Amygdala (tissue), 56 donors: Measurements from ENCODE around the gene GADL1.

Source experiments
- DNase-seq, 56 donors: peaks; one replicate each; lab custom pipeline; 2025; lab: John Stamatoyannopoulos, UW

GADL1 gene

GRCh38 chr3:30761374-30761773, 133.1 kb downstream of the GADL1 start:
- no peak for DNase-seq

GRCh38 chr3:30760737-30761136, 133.7 kb downstream of the GADL1 start:
- no peak for DNase-seq

- DNase-seq = no peak
These were observed 134.3 kb downstream of the GADL1 start for GRCh38 chr3:30760040-30760695.

- no peak for DNase-seq
These were observed 138.2 kb downstream of the GADL1 start for GRCh38 chr3:30756218-30756617.

- DNase-seq = no peak
These were observed 140.0 kb downstream of the GADL1 start for GRCh38 chr3:30754426-30754825.

- no peak for DNase-seq
These were observed 140.7 kb downstream of the GADL1 start for GRCh38 chr3:30753766-30754165.

GRCh38 chr3:30752970-30753369, 141.5 kb downstream of the GADL1 start:
- DNase-seq = no peak

GRCh38 chr3:30752491-30752890, 142.0 kb downstream of the GADL1 start:
- no peak for DNase-seq

GRCh38 chr3:30751610-30752299, 142.7 kb downstream of the GADL1 start:
- peak in 6 of 56 donors; percentile 2 to 40 (median 4) for DNase-seq

- no peak for DNase-seq
These were observed 143.5 kb downstream of the GADL1 start for GRCh38 chr3:30750967-30751366.

GRCh38 chr3:30749230-30749629, 145.2 kb downstream of the GADL1 start:
- DNase-seq = no peak

- no peak for DNase-seq
These were observed 146.6 kb downstream of the GADL1 start for GRCh38 chr3:30747771-30748281.

- DNase-seq = no peak
These were observed 150.7 kb downstream of the GADL1 start for GRCh38 chr3:30743641-30744317.

- no peak for DNase-seq
These were observed 151.5 kb downstream of the GADL1 start for GRCh38 chr3:30742796-30743619.

- DNase-seq = no peak
These were observed 152.6 kb downstream of the GADL1 start for GRCh38 chr3:30741889-30742288.

GRCh38 chr3:30738605-30739004, 155.9 kb downstream of the GADL1 start:
- no peak for DNase-seq

GRCh38 chr3:30737743-30738499, 156.5 kb downstream of the GADL1 start:
- DNase-seq = no peak

GRCh38 chr3:30733696-30734095, 160.8 kb downstream of the GADL1 start:
- DNase-seq = no peak

- DNase-seq = no peak
These were observed 161.3 kb downstream of the GADL1 start for GRCh38 chr3:30733209-30733608.

GRCh38 chr3:30730967-30731366, 163.5 kb downstream of the GADL1 start:
- DNase-seq = no peak
